ENCODE measurements around the gene LIAS. TPM values are rescaled to one million over a fixed set of nuclear protein-coding genes. Genes with fewer than 3 reads are reported as not detected.

Gene LIAS
- total and polyA plus RNA-seq, 10 of the 15 experiments (the other 5 are each of a cell fraction or from before 2014, with no cell fraction given): 17.9 to 32.3 (median 26.4) TPM

- WGBS (ENCODE audit: insufficient coverage, insufficient replicate concordance, low lambda C conversion rate, missing lambda C conversion rate): 82% methylated on average over 4 of the region's 6 CpGs
- Histone ChIP-seq H3K36me3 (ENCODE audit: control insufficient read depth in 2 of 2, insufficient read depth in 2 of 2, low read length in 1 of 2) (peaks cover 0 to 15% of the 10 kb centered on the region in 2 experiments; a peak in 2 of 4 replicates), H3K4me1 (ENCODE audit: control insufficient read depth, insufficient read depth, low read length) (no peaks in the 10 kb centered on the region), H3K27me3 (replicated peaks in 1 of 2; ENCODE audit: control insufficient read depth in 2 of 2, insufficient read depth in 2 of 2, low read length in 1 of 2) (no peaks in the 10 kb centered on the region), H3K79me2 (ENCODE audit: control insufficient read depth, insufficient read depth, low read length) (peaks cover 4% of the 10 kb centered on the region), H4K20me1 (ENCODE audit: control insufficient read depth, insufficient read depth) (no peaks in the 10 kb centered on the region), H2AFZ (ENCODE audit: control insufficient read depth, low read depth, low read length) (no peak overlapping the region), H3K4me2 (ENCODE audit: control insufficient read depth, insufficient read depth) (no peak overlapping the region), H3K9me3 (replicated peaks; ENCODE audit: control insufficient read depth, insufficient read depth, low read length) (no peaks in the 10 kb centered on the region), H3K9ac (ENCODE audit: control insufficient read depth, insufficient read depth, low read length) (no peak overlapping the region), H3K4me3 (no peak overlapping the region), H3K27ac (ENCODE audit: control insufficient read depth, insufficient read depth) (no peak overlapping the region)
- in situ Hi-C loops (cut with MboI) (no loop called here), intact Hi-C loops (cut with micrococcal nuclease; ENCODE audit: unreplicated experiment) (no loop called here)
- ChIA-PET SMC1A (ENCODE audit: uncharacterized antibody, unreplicated experiment) (no interaction called here), RAD21 (ENCODE audit: unreplicated experiment) (no interaction called here), POLR2A (no interaction called here), CTCF (no interaction called here)
- ATAC-seq (no peak), FAIRE-seq (no peak), DNase-seq (ENCODE audit: low read depth, low spot score) (no peak)
- no TSS peak for BruUV-seq (replicated peaks)
- TF ChIP-seq BACH1 (IDR thresholded peaks at IDR 0.05; ENCODE audit: borderline replicate concordance) (no peak), CBFB (IDR thresholded peaks at IDR 0.05; ENCODE audit: low read depth) (no peak), ATF3 (IDR thresholded peaks at IDR 0.05; ENCODE audit: borderline replicate concordance, extremely low read depth, low read depth, low read length) (no peak), NR2C2 (IDR thresholded peaks at IDR 0.05; ENCODE audit: borderline replicate concordance, control insufficient read depth, insufficient read length, low read depth) (no peak), RELB (IDR thresholded peaks at IDR 0.05; ENCODE audit: low read depth) (no peak), NFYA (IDR thresholded peaks at IDR 0.05; ENCODE audit: borderline replicate concordance, low read depth, low read length) (no peak), SRF (IDR thresholded peaks at IDR 0.05; ENCODE audit: low read depth in 2 of 2, low read length in 2 of 2) (no peak), REST (IDR thresholded peaks at IDR 0.05; ENCODE audit: low read depth, low read length) (no peak), POU2F2 (IDR thresholded peaks at IDR 0.05; ENCODE audit: borderline replicate concordance, low read depth, low read length) (no peak), DPF2 (IDR thresholded peaks at IDR 0.05) (no peak), RFX5 (IDR thresholded peaks at IDR 0.05; ENCODE audit: low read depth, low read length) (no peak), HSF1 (IDR thresholded peaks at IDR 0.05; ENCODE audit: low read depth, low read length) (no peak), CHD2 (IDR thresholded peaks at IDR 0.05; ENCODE audit: borderline replicate concordance, low read depth, low read length) (no peak), IRF5 (IDR thresholded peaks at IDR 0.05; ENCODE audit: borderline replicate concordance) (no peak)
These were observed 59.6 kb downstream of the LIAS start for GRCh38 chr4:39518484-39518883.

Measured in GM12878 (cell line).